NT2/D1 (cell line): ENCODE measurements around the gene RPS6KA2.

Experiments
- SUZ12 ChIP-seq: IDR thresholded peaks from 2 replicates; pipeline ENCODE4 v1.6.1; 2011; ENCODE audit not compliant: insufficient read length, insufficient read depth; ENCODE audit errors: extremely low read depth
- YY1 ChIP-seq: IDR thresholded peaks from 2 replicates; pipeline ENCODE4 v1.6.1; 2011; ENCODE audit not compliant: insufficient read length, insufficient read depth
- ZNF274 ChIP-seq: IDR thresholded peaks from 2 replicates; pipeline ENCODE4 v1.6.1; 2011; ENCODE audit warnings: mild to moderate bottlenecking, low read depth, low read length

DNA sequence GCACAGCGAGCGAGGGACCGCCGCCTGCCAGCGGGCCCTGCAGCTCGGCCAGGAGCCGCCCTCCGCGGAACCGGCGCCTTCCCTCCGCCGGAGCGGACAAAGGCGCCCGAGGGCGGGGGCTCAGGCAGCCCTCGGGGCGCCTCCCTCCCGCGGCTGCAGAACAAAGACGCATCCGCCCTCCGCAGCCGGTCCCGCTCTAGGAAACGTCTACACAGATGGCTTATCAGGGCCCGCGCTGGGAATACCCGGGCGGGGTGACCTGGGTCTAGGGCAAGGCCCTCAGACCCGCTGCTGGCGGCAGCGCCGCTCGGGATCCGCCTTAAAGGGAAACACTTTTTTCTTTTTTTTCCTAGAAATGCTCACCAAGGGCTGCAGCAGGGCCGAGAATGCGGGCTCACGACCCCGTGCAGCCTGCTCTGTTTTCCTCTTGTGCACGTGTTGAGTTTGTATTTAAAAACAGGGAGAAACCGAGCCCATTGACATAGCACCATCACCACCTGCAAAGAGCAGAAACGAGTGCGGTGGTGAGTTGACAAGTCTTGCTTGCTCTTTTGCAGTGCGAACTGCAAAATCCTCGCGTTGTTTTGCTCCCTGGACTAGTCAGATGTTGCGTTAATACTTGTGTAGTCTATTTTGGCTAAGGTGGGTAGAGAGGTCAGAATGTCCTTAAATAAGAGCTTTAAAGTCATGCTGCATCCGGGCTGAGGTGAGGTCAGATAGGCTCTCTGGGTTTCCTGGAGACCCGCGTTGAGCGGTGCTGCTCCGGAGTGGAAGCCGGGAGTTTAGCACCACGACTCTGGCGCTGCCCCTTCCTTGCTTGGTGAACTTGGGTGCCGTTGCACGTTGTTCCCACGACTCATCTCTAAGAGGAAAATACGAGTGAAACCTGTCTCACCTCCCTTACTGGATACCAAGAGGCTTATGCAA, 1.1 kb upstream of the RPS6KA2 start:
- no peak for TF ChIP-seq ZNF274
- no peak for TF ChIP-seq SUZ12
- no peak for TF ChIP-seq YY1
